Mucosa of stomach (tissue), 1 donor: ENCODE data around the gene GNG12.
"Not testable (repeated sequence)": the region's sequence is repeated elsewhere in the genome, so short reads cannot be mapped to it uniquely, and the experiment has no call there.

Source experiments
- H3K27me3 ChIP-seq: one replicate; pipeline ENCODE4 v1.7.0; 2013; ENCODE audit warnings: mild to moderate bottlenecking, low read length; ENCODE audit not compliant: control insufficient read depth, insufficient read depth
- H3K36me3 ChIP-seq: one replicate; pipeline ENCODE4 v1.7.0; 2013; ENCODE audit warnings: low read length; ENCODE audit not compliant: control insufficient read depth, insufficient read depth
- H3K4me1 ChIP-seq: one replicate; pipeline ENCODE4 v1.7.0; 2013; ENCODE audit warnings: mild to moderate bottlenecking, low read length; ENCODE audit not compliant: control insufficient read depth, insufficient read depth
- H3K4me3 ChIP-seq: one replicate; pipeline ENCODE4 v1.7.0; 2013; ENCODE audit warnings: low read length
- H3K9ac ChIP-seq: one replicate; pipeline ENCODE4 v1.7.0; 2013; ENCODE audit warnings: mild to moderate bottlenecking, low read length, moderate library complexity
- H3K9me3 ChIP-seq: one replicate; pipeline ENCODE4 v1.7.0; 2013; ENCODE audit warnings: mild to moderate bottlenecking, low read length, moderate library complexity; ENCODE audit not compliant: control insufficient read depth
- donor health status: Pancreatic carcinoma.

Gene GNG12

DNA sequence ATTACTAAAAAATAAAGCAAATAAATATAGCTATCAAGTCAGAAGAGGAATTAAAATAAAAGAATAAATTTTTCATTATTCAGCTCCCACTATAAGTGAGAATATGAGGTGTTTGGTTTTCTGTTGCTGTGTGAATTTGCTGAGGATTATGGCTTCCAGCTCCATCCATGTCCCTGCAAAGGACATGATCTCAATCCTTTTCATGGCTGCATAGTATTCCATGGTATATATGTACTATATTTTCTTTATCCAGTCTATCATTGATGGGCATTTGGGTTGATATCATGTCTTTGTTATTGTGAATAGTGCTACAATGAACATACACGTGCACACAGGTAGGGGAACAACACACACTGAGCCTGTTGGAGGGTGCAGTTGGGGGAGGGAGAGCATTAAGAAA lies 176.1 kb downstream of the GNG12 start:
- not testable (repeated sequence) for H3K9ac ChIP-seq, H3K27me3 ChIP-seq, H3K36me3 ChIP-seq, H3K9me3 ChIP-seq, H3K4me1 ChIP-seq, H3K4me3 ChIP-seq

- no peaks in the 10 kb centered on the region for H3K36me3 ChIP-seq
- no peaks in the 10 kb centered on the region for H3K4me1 ChIP-seq
- no peak overlapping the region for H3K4me3 ChIP-seq
- H3K9ac ChIP-seq, result no peak overlapping the region
- H3K27me3 ChIP-seq, result no peaks in the 10 kb centered on the region
- no peaks in the 10 kb centered on the region for H3K9me3 ChIP-seq
Measured at GRCh38 chr1:67655581-67655980, 177.7 kb downstream of the GNG12 start.

DNA sequence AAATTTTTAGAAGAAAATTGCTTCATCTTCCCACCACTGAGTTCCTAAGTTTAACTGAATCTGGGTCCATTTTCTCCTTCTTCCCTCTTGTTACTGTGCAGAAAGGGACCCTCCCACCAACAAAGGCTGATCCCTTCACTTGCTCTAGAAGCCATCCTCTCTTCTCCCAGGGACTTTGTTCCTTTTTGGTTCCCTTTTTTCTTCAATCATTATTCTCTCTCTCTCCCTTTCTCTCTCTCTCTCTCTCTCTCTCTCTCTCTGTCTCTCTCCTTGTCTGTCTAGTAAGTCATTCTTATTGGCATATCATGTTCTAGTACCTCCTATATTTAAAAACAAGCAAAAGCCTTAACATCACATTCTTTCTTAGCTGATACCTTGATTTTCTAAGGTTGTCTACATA lies 180.0 kb downstream of the GNG12 start:
- Histone ChIP-seq H3K9me3 (no peaks in the 10 kb centered on the region), H3K27me3 (no peaks in the 10 kb centered on the region), H3K36me3 (no peaks in the 10 kb centered on the region), H3K9ac (no peak overlapping the region), H3K4me3 (no peak overlapping the region), H3K4me1 (no peaks in the 10 kb centered on the region)

GRCh38 chr1:67652800-67653199 lies 180.5 kb downstream of the GNG12 start:
- Histone ChIP-seq H3K36me3 (no peaks in the 10 kb centered on the region), H3K9me3 (no peaks in the 10 kb centered on the region), H3K9ac (no peak overlapping the region), H3K4me3 (no peak overlapping the region), H3K27me3 (no peaks in the 10 kb centered on the region), H3K4me1 (no peaks in the 10 kb centered on the region)
